GM18870 (cell line): ENCODE data around the gene ELAVL1.
"Not testable (repeated sequence)": the region's sequence is repeated elsewhere in the genome, so short reads cannot be mapped to it uniquely, and the experiment has no call there.

Experiments
- ATAC-seq: cut with Tn5 transposase; IDR thresholded peaks from one replicate; pipeline ENCODE4 v1.9.1; 2021; ENCODE audit warnings: moderate library complexity; ENCODE audit not compliant: unreplicated experiment

The ELAVL1 gene

DNA sequence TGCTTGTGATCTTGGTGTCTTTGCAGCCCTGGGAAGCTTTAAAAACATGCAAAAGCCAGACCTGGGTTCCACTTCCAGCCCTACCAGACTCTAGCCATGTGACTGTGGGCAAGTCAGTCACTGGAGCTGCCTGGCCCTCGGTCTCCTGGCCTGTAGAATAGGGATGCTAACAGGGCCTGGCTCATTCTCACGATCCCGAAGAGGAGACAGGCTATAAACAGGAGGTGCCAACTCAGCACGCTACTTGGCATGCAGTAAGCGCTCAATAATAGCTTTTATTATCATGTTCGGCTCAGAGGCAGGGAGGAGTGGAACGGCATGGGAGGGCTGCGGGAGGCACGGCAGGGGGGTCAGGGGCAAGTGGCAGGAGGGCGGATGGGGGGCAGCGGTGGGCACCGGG is 81.2 kb downstream of the ELAVL1 start:
- ATAC-seq: no peak

DNA sequence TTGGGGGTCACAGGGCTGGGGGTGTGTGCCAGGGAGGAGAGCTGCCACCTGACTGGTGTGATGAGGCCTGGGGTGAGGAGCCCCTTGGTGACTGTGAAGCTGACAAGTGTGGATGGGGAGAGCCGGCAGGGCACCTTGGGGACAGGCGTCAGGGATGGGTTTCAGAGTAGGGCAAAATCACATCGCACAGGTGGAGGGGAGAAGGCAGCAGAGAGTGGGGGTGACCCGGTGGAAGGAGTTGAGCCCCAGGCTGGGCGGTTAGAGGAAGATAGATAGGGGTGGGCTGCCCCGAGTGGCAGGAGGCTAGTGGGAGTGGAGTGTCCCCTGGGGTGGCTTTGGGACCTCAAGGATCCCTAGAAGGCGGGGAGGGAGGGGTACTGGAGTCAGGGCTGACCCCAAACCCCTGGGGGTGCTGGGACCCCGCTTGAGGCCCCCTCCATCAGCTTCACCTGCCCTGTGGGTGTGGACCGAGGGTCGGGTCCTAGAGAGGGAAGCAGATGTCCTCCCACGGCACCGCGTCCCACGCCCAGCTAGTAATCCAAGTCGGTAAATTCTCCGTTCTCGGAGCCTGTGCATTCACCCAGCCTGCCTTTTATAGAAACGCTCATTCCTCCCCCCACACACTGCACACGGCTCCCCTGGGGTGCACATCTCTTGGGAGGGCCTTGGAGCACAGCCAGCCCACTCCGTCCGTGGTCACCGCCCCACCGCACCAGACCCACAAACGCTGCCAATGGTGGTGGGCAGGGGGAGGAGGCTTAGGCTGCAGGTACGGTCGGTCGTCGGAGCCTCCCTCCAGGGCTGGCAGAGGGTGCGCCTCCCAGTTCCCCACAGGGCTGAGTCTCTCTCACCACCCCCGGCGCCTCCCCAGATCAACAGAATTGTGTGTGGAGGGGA is 81.9 kb downstream of the ELAVL1 start:
- no peak for ATAC-seq

DNA sequence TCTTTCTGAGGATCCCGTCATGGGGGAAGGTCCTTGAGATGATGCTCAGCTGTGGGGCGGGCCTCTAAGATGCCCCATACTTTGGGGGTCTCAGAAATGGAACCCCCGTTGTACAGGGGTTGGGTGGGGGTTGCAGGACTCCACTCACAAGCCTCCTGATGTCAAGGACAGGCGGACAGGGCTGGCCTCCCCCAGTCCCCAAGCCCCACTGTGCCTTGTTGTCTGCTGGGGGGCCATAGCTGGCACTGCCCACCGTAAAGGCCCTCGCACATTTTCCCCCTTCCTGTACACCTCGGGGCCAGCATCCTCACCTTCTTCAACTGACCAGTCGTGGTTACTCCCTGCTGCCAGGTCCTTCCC is 82.6 kb downstream of the ELAVL1 start:
- no peak for ATAC-seq

DNA sequence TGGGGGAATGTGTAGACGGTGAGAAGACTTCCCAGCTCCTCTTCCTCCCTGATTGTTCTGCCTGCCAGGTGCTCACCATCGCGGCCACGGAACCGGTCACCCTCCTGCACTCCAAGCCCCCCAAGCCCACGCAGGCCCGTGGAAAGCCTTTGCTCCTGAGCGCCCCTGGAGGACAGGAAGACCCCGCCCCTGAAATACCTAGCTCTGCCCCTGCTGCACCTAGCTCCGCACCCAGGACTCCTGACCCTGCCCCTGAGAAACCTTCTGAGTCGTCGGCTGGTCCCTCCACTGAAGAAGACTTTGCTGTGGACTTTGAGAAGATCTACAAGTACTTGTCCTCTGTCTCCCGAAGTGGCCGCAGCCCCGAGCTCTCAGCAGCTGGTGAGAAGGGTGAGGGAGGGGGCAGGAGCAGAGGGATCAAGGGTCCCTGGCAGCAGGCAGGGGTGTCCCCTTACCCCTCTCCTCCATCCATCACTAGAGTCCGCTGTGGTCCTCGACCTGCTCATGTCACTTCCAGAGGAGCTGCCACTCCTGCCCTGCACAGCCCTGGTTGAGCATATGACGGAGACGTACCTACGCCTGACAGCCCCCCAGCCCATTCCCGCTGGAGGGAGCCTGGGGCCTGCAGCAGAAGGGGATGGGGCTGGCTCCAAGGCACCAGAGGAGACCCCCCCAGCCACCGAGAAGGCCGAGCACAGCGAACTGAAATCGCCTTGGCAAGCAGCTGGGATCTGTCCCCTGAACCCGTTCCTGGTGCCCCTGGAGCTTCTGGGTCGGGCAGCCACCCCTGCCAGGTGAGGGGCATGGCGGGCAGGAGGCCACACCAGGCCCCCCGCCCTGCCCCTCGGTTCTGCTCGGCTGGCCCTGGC is 83.2 kb downstream of the ELAVL1 start:
- no peak for ATAC-seq

DNA sequence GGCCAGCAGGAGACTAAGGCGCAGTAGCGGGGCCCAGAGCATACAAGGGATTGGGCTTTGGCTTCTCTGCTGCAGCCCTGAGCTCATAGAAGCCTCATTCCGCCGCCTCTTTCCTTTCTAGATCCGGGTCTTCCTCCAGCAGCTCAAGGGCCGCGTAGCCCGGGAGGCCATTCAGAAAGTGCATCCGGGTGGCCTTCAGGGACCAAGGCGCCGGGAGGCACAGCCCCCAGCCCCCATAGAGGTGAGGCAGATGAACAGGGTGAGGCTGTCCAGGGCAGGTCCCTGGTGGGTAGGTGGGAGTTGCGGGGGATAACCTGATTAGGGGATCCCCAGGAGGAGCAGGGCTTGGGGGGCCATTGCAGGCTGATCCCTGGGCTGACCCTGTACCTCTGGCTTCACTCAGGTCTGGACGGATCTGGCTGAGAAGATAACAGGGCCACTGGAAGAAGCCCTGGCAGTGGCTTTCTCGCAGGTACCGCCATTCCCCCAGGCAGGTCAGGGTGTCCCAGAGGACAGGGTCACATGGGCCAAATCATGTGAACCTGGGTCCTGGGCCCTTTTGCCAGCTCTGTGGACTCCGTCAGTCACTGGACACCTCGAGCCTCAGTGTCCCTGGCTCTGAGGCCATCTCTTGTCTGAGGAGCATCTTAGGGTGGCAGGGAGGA is 84.0 kb downstream of the ELAVL1 start:
- ATAC-seq: no peak

DNA sequence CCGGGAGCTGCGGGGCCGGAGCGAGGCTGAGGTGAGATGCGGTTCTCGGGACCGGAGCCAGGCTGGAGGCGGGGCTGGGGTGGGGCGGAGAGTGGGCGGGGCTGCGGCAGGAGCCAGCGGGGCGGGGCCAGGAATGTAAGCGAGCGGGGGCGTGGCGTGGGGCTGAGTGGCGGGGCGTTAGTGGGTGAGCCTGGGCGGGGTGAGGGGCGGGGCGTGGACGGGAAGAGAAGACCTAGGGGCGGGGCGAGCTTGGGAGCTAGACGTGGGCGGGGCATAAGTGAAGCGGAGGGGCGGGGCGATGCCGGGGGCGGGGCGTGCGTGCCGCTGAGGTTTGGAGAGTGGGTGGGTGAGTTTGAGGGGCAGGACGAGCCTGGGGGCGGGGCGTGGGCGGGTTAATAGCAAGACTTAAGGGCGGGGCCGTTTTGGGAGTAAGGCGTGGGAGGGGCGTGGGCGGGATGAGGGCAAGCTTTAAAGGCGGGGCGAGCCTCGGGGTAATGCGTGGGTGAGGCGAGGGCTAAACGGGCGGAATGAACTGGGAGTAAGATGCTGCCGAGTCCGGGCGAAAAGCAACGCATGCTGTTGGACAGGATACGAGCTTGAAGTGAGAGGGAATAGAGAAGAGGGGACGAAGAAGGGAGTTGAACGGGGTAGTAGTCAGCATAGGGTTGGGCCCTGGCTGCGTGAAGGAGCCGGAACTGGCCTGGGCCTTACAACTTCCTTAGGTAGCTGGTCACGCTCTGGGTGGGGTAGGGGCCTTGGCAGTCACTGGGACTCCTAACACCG is 84.7 kb downstream of the ELAVL1 start:
- peak; percentile 19 for ATAC-seq

DNA sequence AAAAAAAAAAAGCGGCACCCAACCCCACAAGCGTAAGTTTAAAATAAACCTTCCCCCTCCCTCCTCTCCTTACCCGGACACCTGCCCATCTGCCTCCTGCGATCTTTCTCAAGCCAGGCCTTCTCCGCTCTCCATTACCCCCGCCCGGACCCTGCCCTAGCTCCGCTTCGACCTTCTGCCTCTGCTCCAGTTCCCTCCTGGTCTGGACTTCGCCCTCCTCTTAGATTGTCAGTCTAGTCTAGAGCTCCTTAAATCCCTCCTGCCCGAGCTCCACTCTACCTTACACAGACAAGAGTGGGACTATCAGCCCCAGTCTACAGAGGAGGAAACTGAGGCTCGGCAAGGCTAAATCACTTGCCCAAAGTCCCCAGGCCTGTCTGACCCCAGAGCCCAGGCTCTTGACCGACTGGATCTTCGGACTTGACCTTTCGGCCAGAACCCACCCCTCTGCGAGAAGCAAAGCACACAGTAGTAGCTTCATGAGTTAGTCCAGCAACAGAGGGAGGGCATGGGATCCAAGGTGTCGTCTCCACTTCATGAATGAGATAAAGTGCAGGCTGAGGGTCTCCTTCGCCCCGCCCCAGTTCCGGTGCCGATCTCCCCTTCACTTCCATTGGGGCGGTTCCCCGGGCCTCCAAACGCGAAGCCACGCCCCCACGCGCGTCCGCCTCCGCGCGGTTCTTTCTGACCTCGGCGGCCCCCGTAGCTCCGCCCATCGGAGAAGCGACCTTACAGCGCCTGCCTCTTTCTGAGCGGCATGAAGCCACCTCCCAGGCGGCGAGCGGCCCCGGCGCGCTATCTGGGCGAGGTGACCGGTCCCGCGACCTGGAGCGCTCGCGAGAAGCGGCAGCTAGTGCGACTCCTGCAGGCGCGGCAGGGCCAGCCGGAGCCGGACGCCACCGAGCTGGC is 85.6 kb downstream of the ELAVL1 start, which contains the start of gene SNAPC2:
SNAPC2 (plus strand) TSS at position 729 of the 909 bp plus-strand sequence; CDS start at position 758, 29 bp downstream.
- ATAC-seq: peak; percentile 51

DNA sequence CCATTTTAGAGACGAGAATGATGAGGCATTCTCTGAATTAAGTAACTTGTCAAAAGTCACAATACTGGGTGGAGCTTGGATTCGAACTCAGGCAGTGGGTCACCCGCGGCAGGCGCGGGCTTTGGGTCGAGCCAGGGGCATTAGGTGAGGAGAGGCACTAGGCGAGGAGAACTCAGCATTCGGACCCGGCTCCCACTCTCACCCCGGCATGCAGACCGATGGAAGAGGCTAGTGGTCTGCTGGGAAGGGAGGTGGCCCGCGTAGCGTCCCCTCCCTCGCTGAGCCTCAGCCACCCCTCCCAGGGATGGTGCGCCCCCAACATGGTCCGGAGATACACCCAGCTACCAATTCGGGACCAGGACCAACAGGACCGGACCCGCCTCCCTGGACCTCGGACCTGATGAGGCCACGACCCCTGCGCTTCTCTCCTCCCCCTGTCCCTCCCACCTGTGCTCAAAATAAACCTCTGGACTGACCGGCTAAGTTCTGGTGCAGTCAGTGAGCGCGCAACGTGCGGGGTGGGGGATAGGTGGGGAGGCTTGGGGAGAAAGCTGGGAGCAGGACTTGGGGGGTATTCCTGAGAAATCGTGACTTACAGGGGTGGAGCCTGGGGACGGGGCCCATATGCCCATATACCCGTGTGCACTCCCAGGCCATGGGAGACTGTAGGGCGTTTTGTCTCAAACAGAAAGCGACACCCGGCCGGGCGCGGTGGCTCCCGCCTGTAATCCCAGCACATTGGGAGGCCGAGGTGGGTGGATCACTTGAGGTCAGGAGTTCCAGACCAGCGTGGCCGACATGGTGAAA is 86.6 kb downstream of the ELAVL1 start:
- ATAC-seq: no peak

DNA sequence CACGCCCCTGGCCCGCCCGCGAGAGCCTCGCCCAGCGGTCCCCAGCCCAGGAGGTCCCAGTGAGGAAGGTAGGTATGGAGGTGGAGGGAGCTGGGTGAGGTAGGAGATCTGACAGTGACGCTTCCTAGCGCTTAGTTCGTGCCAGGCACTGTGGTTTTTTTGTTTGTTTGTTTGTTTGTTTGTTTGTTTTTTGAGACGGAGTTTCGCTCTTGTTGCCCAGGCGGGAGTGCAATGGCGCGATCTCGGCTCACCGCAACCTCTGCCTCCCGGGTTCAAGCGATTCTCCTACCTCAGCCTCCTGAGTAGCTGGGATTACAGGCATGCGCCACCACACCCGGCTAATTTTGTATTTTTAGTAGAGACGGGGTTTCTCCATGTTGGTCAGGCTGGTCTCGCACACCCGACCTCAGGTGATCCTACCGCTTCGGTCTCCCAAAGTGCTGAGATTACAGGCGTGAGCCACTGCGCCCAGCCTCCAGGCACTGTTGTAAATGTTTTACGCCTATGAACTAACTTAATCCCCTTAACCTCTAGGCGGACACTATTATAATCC is 87.3 kb downstream of the ELAVL1 start:
- ATAC-seq: not testable (repeated sequence)

DNA sequence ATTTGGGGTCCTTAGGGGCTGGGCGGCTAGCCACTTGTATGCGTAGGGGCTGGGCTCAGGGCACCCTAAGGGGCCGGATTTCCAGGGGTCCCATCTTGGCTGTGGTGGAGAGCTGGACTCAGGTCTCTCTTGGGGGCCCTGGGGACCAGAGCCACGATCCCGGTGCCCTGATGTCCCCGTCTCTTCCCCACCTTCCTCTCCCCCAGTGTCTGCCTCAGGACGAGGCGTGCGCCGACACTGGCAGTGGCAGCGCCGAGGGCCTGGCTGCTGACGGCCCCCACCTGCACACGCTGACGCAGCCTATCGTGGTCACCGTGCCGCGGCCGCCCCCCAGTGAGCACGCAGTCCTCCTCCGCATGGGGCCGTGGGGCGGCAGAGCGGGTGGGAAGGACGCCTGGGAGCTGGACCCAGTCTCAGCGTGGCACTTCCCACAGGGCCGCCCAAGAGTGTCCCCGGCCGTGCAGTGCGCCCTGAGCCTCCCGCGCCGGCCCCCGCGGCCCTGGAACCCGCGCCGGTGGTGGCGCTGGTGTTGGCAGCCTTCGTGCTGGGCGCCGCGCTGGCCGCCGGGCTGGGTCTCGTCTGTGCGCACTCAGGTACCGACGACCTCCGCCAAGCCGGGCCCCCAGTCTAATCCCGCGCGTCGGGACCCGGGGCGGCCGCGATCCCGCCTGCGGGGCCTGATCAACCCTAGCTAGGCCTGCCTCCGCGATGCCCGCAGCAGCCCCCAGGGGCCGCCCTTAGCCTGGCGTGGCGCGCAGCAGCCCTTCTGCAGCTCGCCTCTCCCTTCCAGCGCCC is 88.0 kb downstream of the ELAVL1 start:
- ATAC-seq: no peak

DNA sequence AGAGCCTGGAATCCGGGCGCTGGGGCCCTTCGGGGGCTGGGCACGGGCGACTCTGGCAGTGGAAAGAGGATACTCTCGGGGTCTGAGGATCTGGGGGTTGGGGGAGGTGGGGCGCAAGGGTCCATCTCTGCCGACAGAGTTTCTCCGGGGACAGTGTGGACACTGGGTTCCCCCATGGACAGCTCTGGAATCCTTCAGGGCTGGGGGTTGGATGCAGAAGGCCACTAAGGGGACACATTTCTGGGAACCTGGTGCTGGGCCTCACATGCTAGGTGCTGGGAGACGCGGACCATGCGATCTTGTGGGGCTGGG is 88.5 kb downstream of the ELAVL1 start:
- no peak for ATAC-seq

DNA sequence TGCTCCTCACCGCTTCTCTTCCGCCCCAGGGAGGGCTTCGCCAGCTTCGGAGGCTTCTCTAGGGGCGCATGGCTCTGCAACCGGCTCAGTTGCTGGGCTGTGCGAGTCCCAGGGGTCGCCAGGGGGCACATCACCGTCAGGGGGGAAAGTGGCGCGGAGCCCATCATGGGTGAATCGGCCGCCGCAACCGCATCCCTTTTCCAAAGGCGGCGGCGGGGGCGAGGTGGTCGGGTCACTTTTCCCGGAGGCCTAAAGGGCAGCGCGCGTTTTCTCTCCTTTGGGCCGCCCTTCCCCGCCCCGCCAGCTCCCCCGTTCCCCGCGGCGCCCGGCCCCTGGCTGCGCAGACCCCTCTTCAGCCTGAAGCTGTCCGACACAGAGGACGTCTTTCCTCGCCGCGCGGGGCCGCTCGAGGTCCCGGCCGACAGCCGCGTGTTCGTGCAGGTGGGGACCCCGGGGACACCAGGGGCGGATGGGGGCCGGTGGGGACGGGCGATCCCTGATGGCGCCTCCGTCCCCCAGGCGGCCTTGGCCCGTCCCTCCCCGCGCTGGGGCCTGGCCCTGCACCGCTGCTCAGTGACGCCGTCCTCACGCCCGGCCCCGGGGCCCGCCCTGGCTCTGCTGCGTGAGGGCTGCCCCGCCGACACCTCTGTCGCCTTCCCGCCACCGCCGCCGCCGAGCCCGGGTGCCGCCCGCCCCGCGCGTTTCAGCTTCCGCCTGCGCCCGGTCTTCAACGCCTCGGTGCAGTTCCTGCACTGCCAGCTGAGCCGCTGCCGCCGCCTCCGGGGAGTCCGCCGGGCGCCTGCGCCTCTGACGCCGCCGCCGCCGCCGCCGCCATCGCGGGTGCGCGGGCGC is 89.1 kb downstream of the ELAVL1 start:
- no peak for ATAC-seq

DNA sequence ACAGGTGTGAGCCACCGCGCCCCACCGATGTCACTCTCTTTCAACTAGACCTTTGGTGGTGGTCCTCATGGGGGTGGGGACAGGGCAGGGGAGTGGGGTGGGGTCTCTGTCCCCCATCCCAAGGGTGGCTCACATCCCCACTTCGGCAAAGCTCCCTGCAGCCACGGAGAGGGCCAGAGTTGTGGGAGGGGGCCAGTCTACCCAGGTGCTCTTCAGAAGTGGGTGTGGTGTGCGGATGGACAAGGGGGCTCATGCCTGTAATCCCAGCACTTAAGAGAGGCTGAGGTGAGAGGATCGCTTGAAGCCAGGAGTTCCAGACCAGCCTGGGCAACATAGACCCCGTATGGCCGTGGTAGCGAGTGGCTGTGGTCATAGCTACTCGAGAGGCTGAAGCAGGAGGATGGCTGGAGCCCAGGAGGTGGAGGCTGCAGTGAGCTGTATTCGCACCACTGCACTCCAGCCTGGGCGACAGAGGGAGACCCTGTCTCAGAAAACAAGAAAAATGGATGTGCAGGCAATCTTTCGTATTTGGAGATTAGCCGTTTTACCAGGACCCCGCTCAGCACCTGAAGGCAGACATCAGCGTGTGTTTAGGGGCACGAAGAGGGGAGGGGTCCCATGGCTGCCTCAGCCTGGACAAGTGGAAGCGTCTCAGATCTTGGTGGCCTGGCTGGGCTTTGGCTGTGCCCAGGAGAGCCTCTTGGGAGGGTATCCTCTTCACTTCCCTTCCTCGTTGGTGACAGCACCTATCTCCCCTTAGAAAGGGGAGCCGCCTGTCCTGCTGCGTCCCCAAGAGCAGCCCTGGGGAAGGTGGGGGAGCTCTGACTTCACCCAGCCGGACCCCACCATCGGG is 90.0 kb downstream of the ELAVL1 start:
- no peak for ATAC-seq

DNA sequence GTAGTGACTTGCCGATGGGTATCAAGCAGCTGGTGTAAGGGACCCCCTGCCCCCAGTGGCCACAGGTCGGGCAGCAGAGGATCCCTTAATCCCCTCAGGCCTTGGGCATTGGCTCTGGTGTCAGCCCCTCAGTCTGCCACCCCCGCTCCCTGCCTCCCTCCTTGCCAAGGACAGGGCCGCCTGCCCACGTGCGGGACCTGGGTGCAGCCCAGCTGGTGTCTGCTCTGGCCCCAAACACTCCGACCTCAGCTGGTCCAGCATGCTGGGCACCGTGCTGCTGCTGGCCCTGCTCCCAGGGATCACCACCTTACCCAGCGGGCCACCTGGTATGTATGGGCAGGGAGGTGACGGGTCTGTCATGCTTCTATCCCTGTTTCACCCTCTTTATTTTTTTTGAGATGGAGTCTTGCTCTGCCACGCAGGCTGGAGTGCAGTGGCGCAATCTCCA is 90.8 kb downstream of the ELAVL1 start, which contains the start of gene TGFBR3L:
TGFBR3L (plus strand) TSS at position 233 of the 448 bp plus-strand sequence.
- no peak for ATAC-seq

DNA sequence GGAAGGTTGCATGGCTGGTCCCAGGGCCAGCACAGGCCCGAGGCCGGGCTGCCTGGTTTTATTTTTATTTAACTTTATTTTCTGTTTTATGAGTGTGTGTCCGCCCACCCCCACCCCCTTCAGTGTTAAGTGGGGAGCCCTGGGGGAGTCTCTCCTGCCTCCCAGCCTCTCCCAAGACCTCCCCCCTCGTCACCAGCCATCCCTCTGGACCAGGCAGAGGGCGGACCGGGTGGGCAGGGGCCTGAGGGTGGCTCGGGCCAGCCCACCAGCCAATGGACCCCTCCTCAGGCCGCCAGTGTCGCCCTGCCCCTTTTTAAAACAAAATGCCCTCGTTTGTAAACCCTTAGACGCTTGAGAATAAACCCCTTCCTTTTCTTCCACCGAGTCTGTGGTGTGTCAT is 91.3 kb downstream of the ELAVL1 start:
- ATAC-seq: no peak

DNA sequence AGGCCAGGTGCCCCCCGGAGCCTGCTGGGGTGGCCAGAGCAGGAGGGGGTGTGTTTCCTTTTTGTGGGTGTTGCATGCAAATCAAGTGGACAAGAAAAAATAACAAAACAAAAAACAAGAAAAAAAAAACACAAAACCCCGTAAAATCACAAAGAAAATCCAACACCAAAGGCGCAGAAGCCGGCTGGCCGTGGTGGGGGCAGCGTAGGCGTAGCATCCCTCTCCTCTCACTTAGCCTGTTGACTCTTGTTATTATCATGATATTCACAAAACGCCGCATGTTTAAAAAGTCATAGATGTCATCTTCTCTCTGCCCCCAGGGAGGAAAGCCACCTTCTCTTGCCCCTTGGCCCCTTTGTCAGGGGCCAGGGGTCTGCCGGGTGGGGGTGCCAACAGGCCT is 91.8 kb downstream of the ELAVL1 start:
- no peak for ATAC-seq
